ENCODE data around the gene SH3BP5.

SH3BP5 gene

DNA sequence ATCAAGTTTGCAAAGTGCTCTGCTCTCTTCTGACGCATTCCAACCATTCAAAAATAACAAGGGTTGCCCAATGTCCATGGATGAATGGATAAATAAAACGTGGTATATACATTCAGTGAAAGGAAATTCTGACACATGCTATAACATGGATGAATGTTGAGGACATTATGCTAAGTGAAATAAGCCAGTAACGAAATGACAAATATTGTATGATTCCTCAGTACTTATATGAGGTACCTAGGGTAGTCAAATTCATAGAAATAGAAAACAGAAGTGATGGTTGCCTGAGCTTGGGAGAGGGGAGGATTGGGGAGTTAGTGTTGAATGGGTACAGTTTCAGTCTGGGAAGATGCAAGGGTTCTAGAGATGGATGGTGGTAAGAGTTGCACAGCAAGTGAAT, 33.9 kb downstream of the SH3BP5 start:
- no peak for DNase-seq (ENCODE audit: low read depth, low spot score)

DNA sequence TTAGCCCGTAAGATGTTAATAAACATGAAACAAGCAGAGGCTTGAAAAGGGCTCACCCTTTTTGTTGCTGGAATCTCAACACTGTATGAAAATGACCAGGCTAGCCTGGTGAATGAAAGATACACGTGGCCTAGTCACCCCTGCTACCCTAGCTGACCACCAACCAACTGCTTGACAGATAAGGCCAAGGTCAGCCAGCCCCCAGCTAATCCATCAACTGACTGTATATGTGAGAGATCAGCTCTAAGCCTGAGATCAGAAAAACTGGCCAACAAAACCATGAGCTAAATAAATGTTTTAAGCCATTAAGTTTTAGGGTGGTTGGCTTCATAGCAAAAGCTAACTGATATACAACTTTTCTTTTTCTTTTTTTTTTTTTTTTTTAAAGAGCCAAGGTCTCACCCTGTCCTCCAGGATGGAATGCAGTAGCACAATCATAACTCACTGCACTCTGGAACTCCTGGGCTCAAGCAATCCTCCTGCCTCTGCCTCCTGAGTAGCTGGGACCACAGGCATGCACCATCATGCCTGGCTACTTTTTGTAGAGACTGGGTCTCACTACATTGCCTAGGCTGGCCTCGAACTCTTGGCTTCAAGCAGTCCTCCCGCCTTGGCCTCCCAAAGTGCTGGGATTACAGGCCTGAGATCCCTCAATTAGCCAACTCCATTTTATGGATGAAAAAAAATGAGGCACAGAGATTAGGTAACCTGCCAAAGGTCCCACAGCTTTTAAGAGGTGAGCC, 34.6 kb downstream of the SH3BP5 start:
- no peak for DNase-seq (ENCODE audit: low read depth, low spot score)

DNA sequence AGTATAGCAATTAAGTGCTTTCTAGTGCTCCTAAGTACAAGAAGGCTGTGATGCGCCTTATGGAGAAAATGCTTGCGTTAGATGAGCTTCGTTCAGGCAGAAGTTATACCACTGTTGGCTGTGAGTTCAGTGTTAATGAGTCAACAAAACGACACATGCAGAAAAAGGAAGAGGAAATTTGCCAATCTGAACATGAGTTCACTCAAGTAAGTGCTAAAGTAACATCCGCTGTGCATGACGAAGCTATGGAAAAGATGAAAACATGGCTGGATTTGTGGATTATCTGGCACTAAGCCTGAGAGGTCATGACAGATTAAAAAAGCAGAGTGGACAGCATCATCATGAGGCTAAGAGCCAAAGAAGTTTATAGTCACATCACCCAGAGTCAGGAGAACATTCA, 36.9 kb downstream of the SH3BP5 start:
- peak; percentile 81 for DNase-seq (ENCODE audit: low read depth, low spot score)

DNA sequence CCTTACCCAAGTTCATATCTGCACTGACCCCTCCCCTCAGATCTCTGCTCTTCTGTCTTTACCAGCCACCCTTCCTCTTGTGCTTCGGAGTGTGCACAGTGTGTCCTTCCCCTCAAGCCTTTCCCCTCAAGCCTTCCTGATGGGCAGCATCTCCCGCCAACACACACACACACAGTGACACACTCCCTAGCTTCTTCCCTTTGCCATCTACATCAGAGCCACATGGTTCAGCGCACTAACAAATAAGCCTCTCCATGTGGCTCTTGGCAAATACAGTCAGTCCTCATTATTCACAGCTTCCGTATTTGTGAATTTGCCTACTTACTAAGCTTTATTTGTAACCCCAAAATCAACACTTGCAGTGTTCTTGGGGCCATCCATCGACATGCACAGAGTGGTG, 37.5 kb downstream of the SH3BP5 start:
- peak; percentile 58 for DNase-seq (ENCODE audit: low read depth, low spot score)

DNA sequence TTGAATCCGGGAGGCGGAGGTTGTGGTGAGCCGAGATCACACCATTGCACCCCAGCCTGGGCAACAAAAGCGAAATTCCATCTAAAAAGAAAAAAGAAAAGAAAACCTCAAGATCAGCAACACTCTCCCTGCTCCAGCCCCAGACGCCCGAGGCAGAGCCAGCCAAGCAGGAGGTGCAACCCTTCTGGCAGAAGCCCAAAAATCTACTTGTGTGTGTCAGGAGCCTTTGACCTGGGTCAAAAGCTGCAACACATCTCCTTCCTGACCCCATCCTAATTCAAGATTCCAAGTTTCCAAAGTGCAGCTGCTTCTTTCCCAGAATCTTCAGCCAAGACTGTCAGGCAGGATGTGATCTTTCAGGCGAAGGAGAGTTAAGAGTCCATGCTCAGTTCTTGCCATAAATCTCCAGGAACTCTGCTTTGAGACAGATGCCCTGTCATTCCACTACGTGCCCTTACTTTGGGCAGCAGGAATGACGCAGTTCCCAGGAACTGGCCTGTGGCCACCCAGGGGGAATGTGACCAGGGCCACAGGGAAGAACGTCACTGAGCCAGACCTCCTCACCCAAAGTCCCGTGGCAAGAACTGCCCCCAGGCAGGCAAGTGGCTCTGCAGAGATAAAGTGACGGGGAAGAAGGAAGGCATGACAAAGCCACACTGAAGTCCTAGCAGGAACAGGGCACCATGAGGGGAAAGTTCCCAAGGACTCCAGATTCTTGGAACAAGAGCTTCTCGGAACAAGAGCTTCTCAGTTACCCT, 39.4 kb downstream of the SH3BP5 start:
- peak; percentile 64 for DNase-seq (ENCODE audit: low read depth, low spot score)

DNA sequence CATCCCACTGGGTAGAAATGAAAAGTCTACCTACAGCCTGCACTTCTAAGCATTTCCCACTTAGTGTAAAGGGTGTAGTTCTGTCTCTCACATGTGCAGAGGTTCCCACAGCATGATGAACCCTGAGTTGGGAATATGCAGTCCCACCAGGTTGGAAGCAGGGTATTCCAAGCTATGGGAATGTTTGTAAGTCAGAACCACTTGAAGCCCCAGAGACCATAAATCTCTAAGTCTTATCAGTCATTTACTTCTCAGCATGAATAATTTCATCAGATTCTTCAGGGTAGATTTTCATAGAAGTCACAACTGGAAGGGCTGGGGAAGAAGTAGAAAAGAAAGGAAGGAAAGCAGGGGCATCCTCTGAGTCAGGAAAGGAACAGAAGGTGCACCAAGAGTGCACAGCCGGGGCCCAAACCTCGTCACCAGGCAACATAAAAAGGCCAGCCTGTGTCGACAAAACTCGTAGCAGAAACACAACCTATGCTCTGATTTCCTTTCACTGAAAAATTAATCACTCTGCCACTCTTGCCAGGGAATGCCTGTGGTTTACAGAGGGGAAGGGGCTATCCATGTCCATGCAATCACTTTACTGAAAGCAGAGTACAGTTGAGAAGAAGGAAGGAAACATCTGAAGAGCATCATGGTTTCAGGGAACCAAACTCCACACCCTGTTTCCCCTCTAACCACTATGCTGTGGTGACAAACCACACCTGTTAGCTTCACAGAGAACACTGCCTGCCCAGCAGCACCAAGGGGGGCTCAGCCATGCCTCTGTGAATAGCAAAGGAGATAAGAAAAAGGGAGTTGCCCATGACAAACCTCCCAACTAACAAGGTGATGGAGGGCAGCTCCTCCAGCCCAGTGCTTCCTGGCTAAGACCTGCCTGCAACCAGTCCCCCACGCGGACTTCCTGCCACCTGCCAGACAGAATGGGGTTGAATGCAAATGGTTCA, 40.5 kb downstream of the SH3BP5 start:
- peak; percentile 75 for DNase-seq (ENCODE audit: low read depth, low spot score)

DNA sequence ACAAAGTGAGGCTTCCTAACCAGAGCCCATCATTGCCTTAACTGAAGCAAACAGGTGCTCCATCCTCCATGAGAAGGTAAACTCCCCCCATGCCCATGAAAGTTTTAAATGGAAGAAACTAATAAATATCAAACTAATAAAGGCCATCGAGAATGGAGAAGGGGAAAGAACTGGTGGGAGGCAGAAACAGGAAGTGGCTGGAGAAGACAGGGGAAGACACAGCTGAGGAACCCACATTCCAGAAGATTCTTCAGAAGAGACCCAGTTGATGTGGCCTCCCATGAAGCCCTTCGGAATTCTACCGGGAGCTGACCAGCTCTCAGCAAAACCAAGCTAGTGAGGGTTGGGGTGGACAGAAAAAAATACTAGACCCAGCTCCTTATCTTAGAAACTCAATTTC, 41.6 kb downstream of the SH3BP5 start:
- DNase-seq (ENCODE audit: low read depth, low spot score) = no peak

DNA sequence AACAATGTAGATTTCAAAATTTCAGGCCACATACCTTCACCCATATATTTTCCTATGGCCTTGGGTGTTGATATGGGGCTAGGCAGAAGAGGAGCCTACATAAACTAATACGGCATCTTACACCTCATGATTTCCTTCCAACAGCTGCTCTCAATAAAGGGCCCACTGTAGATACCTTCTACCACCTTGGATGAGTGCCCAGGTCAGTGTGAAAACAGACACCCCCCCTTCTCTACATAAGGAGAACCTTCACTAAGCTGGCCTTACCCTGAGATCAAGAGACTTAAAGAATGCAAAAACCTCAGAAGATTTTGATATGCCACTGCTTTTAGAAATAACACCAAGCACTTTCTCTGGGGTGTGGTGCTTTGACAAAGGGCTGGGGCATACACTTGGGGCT, 42.7 kb downstream of the SH3BP5 start:
- no peak for DNase-seq (ENCODE audit: low read depth, low spot score)

DNA sequence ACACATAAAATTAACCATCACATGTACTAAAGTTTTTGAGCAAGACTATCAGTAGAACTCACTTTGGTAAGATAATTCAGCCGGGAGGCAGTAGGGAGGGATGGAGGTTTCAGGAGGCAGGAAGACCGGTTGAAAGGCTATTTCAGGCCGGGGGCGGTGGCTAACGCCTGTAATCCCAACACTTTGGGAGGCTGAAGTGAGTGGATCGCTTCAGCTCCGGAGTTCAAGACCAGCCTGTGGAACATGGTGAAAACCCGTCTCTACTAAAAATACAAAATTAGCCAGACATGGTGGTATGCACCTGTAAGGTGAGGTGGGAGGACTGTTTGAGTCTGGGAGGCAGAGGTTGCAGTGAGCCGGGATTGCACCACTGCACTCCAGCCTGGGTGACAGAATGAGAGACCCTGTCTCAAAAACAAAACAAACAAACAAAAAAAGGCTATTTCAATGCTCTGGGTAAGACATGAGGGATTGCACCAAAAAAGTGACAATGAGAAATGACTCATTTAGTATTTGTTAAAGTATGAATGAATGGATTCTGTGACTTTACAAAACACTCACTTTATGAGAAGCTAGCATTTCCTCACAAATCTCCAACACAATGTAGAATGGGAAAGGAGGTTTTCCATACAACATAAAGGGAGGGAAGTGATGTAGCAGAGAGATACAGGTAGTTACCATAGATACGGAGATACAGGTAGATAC, 43.9 kb downstream of the SH3BP5 start:
- DNase-seq (ENCODE audit: low read depth, low spot score) = no peak

DNA sequence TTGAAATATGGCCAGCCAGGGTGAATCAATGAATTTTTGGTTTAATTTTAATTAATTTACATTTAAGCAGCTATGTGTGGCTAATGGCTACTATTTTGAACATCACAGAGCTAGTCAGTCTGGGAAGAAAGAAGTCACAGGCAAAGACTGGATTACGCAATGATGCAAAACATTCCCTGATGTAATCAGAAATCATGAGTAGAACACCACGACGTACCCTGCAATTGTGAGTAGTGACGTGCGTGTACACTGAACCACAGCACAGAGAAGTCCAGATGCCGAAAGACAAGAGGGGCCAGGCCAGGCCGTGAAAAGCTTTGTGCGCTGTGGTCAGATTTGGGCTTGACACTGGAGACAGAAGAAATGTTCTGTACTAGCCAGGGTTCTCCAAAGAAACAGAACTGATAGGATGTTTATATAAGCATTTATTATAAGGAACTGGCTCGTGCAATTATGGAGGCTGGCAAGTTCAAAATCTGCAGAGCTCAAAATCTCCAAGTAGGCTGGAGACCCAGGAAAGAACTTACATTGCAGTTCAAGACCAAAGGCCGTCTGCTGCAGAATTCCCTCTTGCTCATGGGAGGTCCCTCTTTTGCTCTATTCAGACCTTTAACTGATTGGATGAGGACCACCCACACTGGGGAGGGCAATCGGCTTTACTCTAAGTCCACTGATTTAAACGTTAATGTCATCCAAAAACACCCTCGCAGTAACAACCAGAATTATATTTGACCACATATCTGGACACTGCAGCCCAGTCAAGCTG, 44.6 kb downstream of the SH3BP5 start:
- peak; percentile 56 for DNase-seq (ENCODE audit: low read depth, low spot score)

DNA sequence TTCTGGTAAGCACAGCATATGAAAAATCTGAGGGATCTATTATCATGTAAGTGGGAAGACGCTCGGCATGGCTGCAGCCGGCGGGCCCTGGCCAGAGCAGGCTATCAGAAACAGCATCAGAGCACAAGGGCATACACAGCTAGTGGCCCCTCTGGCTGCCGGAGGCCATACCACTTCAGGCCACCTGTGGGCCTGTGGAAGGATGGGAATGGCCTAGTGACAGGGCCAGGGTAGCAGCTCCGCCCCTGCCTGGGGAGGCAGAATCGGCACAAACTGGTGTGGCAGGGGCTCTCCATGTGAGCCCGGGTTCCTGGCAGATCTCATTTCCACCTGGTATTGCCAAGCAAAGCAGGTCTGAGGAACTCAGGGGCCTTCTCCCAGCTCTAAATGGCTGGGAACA, 46.4 kb downstream of the SH3BP5 start:
- no peak for DNase-seq (ENCODE audit: low read depth, low spot score)

DNA sequence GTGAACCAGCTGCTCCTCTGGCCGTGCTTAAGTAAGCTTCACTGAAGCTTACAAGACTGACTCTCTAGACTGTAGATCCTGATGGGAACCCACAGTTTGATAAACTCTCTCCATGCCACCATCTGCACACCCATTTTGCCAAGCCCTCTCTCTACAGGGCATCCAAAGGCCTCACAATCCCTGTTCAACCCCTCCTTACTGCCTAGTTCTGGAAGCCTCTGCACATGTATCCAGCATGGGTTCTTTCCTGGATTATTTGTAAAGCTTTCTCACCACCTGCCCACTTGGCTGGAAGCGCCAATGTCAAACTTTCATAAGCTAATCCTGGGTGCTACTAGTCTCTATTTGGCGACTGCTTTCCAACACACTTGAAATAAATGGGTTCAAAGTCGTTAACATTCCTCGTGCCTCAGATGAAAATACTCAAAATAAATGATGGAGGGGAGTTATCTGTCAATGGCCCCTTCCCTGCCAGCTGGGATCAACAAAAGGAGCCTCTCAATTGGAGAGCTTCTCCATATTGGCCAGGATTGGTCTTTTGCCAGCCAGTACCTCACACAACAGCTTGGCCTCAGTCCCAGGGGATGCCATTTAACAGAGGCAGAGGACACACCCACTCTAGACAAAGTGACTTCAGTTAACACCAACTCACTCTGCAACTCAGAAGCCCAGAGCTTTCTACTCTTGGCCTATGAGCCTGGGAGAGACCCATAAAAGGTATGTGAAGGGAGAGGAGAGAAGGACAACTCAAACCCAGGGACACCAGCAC, 48.1 kb downstream of the SH3BP5 start:
- DNase-seq (ENCODE audit: low read depth, low spot score) = peak; percentile 64

DNA sequence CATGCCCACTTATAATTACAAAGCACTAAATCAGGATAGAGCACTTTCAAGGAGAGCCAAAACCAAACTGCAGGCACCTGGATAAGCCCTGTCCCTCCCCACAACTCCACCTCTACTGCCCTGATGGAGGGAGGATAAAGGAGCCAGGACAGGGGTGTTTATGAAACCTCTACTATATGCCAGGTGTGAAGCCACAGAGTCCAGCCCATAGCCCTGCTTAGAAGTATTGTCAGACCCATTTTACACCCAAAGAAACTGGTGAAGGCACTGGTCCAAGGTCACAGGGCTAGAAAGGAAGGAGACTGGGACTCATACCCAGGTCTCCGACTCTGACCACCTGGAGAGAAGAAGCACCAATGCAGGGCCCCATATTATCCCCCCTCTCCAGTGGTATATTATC, 48.7 kb downstream of the SH3BP5 start:
- DNase-seq (ENCODE audit: low read depth, low spot score) = no peak

DNA sequence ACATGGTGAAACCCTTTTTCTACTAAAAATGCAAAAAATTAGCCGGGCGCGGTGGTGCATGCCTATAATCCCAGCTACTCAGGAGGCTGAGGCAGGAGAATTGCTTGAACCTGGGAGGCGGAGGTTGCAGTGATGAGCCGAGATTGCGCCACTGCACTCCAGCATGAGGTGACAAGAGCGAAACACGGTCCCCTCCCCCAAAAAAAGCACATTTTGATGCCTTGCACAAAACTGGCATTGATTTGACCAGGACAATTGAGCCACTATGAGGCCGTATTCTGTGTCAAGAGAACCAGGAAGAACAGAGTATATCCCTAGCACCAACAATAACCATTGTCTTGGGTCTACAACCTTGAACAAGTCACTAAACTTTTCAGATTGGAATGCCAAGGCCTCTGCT, 50.6 kb downstream of the SH3BP5 start:
- no peak for DNase-seq (ENCODE audit: low read depth, low spot score)

DNA sequence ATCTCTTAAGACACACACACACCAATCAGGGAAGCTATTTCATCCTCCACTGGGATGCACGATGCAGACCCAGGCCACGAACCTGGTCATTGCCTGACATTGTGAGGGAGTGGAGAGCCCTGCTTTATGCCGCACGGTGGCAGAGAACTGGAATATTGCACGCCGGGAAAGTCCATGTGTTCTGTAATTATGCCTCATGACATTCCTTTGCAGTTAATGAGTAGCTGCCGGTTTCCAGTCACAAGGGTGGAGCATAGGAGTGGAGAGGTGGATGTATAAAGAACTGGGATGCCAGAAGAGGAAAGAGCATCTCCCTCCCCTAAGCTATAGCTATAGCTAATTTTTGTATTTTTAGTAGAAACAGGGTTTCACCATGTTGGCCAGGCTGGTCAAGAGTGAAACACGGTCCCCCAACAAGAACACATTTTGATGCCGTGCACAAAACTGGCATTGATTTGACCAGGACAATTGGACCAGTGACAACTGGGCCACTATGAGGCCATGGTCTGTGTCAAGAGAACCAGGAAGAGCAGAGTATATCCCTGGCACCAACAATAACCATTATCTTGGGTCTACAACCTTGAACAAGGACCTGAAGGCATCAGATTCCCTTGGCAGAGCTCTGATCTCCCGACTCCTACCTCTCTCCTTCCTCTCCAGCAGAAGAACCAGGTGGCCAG, 51.4 kb downstream of the SH3BP5 start:
- no peak for DNase-seq (ENCODE audit: low read depth, low spot score)

DNA sequence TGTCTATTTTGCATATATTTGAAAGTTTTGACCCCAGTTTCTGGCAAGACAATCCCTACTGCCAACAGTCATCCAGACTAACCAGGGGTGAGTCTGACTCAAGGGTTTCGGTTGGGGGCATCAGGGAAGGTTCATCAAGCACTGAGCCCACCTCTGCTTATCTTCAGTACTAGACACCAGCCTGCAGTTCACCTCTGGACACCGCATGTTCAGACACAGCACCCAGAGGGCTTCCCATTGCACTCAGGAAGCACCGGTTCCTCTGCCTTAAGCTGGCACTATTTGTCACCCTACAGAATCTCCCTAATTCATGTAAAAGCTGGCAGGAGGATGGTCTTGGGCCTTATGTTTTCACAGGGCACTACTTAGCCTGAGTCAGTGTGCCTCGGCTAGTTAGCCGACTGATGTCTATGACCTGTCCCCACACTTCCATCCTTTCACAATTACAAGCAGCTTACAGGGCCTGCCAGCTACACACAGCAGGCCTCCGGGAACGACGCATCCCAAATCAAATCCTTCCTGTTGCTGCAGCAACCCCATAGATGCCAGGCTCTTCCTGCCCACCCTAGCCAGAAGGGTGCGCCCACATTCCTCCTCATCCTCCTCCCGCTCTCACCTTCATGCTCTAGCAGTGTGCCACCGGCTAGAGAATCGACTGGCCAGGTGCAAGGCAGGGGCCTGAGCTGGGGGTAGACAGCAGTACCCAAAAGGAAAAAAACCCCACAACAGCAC, 52.5 kb downstream of the SH3BP5 start:
- no peak for DNase-seq (ENCODE audit: low read depth, low spot score)

DNA sequence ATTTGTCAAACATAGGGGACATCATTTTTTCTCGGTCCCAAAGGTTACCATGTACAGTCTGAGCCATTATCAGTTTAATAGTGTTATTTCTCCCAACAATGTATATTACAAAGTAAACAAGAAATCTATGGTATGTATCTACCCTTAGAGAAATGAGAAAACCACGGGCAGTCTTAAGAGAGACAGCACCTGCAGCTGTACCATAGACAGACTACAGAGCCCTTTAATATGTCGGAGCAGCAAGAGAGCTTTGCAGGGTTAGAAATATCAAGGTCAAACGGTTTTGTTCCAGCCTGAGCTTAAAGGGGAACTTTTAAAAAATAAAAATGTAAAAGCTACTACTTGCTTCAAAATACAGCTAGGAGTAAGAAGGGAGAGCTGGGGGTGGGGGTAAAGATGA, 53.2 kb downstream of the SH3BP5 start:
- DNase-seq (ENCODE audit: low read depth, low spot score) = no peak

DNA sequence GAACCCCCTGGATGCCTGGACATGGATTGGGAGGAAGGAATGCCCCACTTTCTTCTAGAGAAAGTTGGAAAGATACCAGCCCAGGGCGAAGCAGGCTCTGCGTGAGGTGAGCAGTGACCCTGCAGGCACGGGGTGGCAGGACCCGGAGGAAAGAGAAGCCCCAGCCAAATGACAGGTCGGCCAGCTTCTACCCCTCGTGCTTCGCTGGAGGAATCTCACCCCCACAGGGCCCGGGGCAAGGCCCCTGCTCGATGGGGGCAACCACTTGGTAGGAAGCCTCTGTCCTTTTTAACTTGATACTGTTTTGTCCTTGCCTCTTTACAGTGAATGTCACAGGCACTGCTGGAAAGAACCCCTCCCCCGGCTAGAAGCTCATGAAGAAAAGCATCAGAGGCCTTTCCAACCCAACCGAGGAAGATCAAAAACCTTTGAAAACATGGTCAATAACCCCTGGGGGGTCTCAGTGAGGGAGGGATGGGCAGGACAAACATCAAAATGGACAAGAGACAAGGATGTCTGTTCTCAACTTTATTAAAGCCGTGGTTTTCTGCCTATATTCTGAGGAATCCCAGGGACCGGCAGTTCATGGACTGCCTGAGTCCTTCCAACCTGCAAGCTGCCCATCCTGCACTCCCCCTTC, 54.4 kb downstream of the SH3BP5 start:
- DNase-seq (ENCODE audit: low read depth, low spot score) = no peak
